HL-60 (cell line): Measurements from ENCODE around the gene MOCS1.

Experiments
- DNase-seq, 2 experiments: peaks; one replicate each; pipeline ENCODE4 v3.0.0-alpha.2; 2010 to 2020; ENCODE audit warnings: low read depth in 1 of 2, low spot score in 1 of 2
- H3K27ac ChIP-seq: fragments of 250-450 bp; sonication (Bioruptor Pico); replicated peaks from 2 replicates; pipeline ENCODE4 v1.5.1; 2020; ENCODE audit warnings: mild to moderate bottlenecking, moderate library complexity
- H3K27me3 ChIP-seq: fragments of 250-450 bp; sonication (Bioruptor Pico); 2 replicates; pipeline ENCODE4 v1.5.1; 2021; ENCODE audit warnings: mild to moderate bottlenecking, moderate library complexity; ENCODE audit not compliant: insufficient read depth, poor library complexity, severe bottlenecking
- H3K4me3 ChIP-seq: replicated peaks from 2 replicates; pipeline ENCODE4 v1.5.1; 2011; ENCODE audit warnings: mild to moderate bottlenecking, control low read depth, low read length; ENCODE audit not compliant: insufficient read depth
- CTCF ChIP-seq: IDR thresholded peaks from one replicate; pipeline ENCODE4 v1.5.1; 2011; ENCODE audit warnings: low read length, control low read depth, inconsistent platforms; ENCODE audit not compliant: insufficient read depth
- GABPA ChIP-seq: IDR thresholded peaks from 2 replicates; pipeline ENCODE4 v1.6.1; 2012; ENCODE audit warnings: low read depth
- POLR2AphosphoS5 ChIP-seq: IDR thresholded peaks from 2 replicates; pipeline ENCODE4 v1.6.1; 2012; ENCODE audit warnings: low read depth
- REST ChIP-seq: IDR thresholded peaks from 2 replicates; pipeline ENCODE4 v1.6.1; 2012; ENCODE audit warnings: low read depth; ENCODE audit not compliant: insufficient replicate concordance
- SPI1 ChIP-seq: IDR thresholded peaks from 2 replicates; pipeline ENCODE4 v1.6.1; 2012; ENCODE audit warnings: low read depth, mild to moderate bottlenecking, borderline replicate concordance

Gene MOCS1

GRCh38 chr6:39873439-39873838 is 60.8 kb downstream of the MOCS1 start:
- no peak for DNase-seq
- no peak overlapping the region for H3K4me3 ChIP-seq
- TF ChIP-seq REST, result no peak
- no peak for TF ChIP-seq SPI1
- TF ChIP-seq CTCF, result no peak
- no peak for TF ChIP-seq GABPA
- no peak for TF ChIP-seq POLR2AphosphoS5
- H3K27me3 ChIP-seq, result no peaks in the 10 kb centered on the region
- H3K27ac ChIP-seq, result no peak overlapping the region

DNA sequence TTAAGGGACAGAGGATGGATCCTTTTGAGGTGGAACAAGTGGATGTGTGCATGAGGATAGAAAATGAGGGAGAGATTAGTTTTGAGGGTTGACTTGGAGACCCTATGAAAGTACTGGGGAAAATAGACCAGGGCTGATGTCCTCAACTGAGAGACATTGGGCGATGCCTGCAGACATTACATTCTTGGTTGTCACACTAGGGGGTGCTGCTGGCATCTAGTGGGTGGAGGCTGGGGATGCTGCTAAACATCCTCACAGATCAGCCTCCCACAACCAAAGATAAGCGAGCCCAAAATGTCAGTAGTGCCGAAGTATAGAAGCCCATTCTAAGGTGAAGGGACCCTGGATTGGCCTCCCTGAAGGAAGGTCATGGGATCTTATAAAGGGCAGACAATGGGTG is 63.3 kb downstream of the MOCS1 start:
- DNase-seq, result no peak
- TF ChIP-seq REST (no peak), SPI1 (no peak), POLR2AphosphoS5 (no peak)
- no peak overlapping the region for H3K4me3 ChIP-seq
- no peaks in the 10 kb centered on the region for H3K27me3 ChIP-seq
- no peak overlapping the region for H3K27ac ChIP-seq

DNA sequence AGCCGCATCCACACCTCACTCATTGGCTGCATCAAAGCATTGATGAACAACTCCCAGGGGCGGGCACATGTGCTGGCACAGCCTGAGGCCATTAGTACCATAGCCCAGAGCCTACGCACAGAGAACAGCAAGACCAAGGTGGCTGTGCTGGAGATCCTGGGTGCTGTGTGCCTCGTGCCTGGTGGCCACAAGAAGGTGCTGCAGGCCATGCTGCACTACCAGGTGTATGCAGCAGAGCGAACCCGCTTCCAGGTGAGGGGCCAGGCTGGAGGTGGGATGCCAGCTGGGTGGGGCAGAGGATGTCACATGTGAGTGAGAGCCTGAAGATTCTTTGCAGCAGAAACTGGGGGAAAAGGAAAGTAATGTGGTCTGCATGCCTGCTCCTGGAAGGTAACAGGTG is 66.7 kb downstream of the MOCS1 start:
- Histone ChIP-seq H3K4me3 (no peak overlapping the region), H3K27ac (no peak overlapping the region), H3K27me3 (no peaks in the 10 kb centered on the region)
- no peak for TF ChIP-seq CTCF
- no peak for TF ChIP-seq SPI1
- TF ChIP-seq REST, result no peak
- no peak for TF ChIP-seq GABPA
- TF ChIP-seq POLR2AphosphoS5, result no peak
- no peak for DNase-seq
